GM18505 (cell line): Measurements from ENCODE around the gene RGS12.

Source experiments
- ATAC-seq: cut with Tn5 transposase; IDR thresholded peaks from one replicate; pipeline ENCODE4 v1.9.1; 2021; ENCODE audit not compliant: unreplicated experiment
- POLR2A ChIP-seq: IDR thresholded peaks from 4 replicates; pipeline ENCODE4 v1.6.1; 2011; ENCODE audit warnings: borderline replicate concordance; ENCODE audit not compliant: insufficient read depth, insufficient read length; ENCODE audit errors: extremely low read depth

RGS12 gene

DNA sequence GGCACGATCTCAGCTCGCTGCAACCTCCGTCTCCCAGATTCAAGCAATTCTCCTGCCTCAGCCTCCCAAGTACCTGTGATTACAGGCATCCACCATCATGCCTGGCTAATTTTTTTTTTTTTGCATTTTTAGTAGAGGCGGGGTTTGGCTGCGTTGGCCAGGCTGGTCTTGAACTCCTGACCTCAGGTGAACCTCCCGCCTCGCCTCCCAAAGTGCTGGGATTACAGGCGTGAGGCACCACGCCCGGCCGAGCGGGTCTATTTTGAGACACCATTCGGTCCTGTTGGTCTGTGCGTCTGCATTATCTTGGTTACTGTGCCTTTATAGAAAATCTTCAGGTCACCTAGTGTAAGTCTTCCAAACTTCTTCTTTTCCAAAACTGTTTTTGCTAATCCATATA is 21.7 kb upstream of the RGS12 start:
- TF ChIP-seq POLR2A, result no peak
- no peak for ATAC-seq

DNA sequence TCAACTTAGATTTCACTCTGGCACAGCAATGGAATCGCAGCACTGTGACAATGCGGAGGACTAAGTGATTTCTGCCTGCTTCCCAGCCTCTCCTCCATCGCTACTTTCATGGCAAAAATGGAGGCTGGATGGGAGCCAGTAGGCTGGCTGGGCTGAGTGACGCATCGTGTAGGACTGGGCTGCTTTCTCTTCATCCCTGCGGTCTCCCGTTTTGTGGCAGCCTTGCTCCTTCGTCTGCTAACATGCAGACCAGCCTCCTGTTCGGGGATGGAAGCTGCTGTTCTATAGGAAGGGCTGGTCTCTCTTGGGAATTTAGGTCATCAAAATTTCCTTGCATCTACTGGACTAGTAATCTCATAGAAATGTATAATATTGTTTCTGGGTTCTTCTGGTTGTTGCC is 15.8 kb upstream of the RGS12 start:
- ATAC-seq, result no peak
- TF ChIP-seq POLR2A, result no peak

DNA sequence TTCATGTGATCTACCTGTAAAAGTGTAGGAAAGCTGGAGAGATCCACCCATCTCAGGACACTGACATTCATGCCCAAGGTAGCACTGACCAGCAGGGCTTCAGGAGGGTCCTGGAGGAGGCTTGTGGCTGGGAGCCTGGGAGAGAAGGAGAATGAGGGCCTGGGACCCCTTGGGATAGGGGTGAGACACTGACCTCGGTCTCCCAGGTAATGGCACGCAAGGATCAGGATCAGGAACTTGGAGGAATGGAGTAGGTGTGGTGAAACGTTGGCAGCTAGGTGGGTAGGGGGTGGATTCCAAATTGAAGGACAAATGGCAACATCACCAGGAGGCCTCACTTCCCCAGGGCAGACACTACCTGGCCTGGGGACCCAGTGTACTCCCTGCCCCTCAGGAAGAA is 12.4 kb upstream of the RGS12 start:
- TF ChIP-seq POLR2A, result no peak
- ATAC-seq, result no peak

DNA sequence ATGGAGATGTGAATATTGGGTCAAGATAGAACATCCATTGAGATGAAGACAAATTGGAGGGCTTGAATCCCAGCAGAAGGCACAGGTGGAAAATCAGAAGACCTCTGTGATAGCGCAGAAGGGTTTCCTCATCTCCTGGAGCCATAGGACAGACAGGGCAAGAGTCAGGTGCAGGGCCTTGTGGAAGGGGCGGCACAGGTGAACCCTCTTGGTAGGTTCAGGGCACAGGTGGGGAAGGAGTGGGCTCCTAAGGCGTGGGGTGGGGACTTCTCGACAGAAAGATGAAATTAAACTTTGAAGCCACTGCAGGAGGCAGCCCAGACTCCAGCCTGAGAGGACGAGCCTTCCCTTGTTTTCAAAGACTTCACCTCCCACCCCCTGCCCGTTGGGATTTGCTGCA is 9.3 kb upstream of the RGS12 start:
- no peak for ATAC-seq
- no peak for TF ChIP-seq POLR2A

DNA sequence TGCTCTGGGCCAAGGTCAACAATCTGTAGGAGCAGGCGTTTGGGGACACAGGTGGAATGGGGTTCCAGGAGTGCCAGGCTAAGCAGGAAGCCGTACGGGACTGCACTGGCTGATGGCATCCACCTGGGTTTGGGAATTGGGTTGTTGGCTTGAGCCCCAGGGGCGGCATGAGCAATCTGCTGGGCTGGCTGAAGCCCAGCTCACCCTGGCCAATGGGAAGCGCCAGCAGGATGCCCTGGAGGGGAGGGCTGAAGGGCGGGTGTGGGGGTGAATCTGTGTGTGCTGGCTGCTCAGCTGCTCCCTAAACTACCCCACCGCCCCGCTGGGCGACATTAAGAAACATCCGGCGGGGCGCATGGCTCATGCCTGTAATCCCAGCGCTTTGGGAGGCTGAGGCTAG is 8.9 kb upstream of the RGS12 start:
- ATAC-seq, result no peak
- no peak for TF ChIP-seq POLR2A

DNA sequence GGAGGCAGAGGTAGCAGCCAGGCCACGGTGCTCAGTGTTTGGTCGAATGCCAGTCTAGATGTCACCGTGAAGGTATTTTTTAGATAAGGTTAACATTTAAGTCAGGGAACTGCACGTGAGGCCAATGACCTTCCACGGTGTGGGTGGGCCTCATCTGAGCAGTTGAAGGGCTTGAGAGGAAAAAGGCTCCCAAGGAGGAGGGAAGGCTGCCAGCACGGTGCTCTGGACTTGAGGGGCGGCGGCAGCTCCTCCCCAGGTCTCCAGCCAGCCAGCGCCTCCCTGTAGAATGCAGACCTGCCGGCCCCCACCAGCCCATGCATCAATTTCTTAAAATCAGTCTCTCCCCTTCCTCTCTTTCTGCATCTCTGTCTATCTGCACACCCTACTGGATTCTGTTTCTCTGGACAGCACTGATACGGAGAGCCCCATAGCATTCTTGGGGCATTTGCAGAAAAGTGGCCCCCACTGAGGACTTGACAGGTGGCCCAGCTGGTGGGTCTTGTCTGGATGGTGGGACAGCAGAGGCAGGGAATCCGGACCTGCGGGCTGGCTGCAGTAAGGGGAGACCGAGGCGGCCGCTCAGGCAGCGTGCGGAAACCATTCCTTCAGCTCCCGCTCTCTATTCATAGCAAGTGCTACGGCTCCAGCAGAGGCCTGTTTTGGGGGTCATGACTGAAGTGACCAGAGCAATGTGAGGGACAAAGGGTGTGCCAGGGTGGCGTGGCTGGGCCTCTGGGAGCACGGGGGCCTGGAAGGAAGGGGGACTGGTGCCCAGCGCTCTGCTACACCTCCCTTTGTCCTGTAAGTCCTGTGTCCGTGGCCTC is 7.9 kb upstream of the RGS12 start:
- no peak for ATAC-seq
- no peak for TF ChIP-seq POLR2A

DNA sequence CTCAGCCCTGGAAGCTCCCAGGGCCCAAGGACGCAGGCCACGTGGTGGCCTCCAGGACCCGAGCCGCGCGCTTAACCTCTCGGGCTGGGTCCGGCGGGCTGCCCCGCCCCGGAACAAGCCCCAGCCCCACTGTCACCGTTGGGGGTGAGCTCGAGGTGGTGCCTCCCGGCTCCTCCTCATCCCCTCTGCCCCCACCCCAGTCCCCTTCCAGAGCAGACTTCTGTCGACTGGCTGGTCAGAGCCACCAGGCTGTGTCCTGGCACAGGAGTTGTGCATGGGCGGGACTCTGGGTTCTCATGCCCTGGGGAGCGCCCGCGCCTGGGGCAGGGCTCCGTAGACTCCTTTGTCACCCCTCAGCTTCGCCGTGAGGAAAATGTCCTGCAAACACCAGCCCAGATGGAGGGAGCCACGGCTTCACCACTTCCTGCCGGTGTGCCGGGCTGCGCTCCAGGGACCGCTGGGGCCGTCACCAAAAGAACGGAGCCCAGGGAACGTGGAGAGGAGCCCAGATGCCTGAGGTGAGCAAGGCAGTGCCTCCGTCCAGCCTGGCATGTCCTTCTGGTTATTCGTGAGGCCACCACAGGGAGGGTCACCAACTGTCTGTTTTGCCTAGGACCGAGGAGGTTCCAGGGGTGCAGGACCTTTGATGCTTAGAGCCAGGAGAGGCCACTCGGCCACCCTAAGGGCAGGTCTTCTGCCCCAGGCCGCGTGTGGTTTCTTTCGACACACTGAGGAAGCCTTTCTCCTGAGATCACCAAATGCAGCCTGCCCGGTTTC is 7.1 kb upstream of the RGS12 start:
- ATAC-seq, result peak; percentile 81
- TF ChIP-seq POLR2A, result no peak

DNA sequence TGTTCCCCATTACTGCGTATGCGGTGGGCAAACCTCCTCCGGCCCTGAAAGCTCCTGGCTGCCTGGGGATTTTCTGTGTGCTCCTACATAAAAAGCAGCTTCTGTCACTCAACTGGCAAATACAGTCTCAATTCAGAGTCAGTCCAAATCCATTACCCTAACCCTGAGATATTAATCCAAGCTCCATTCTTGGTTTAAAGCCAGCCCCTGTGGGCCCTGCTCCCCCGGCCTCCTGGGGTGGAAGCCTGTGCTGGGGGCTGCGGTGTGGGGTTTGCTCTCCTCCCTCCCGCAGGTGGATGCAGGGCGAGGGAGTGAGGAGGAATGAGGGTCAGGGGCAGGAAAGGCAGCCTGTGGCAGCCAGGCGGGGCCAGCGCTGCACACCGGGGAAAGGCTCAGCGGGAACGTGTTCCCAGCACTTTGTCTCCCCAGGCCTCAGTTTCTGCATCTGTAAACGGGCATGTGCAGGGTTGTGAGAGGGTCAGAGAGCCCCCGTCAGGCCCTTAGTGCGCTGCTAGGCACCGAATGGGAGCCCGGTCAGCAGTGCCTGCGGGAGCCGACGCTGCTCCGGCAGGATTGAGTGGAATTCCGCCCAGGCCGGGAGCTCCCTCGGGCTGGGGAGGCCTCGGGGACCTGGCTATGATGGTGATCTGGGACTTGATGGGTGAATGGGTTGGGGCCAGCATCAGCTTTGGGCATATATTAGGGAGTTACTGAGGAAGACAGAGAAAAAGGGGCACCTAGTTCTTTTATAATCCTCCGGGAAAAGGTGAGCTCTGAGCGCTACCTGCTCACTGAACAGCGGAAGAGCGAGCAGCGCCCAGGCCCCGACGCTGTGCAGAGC is 6.3 kb upstream of the RGS12 start:
- TF ChIP-seq POLR2A, result no peak
- peak; percentile 22 for ATAC-seq

DNA sequence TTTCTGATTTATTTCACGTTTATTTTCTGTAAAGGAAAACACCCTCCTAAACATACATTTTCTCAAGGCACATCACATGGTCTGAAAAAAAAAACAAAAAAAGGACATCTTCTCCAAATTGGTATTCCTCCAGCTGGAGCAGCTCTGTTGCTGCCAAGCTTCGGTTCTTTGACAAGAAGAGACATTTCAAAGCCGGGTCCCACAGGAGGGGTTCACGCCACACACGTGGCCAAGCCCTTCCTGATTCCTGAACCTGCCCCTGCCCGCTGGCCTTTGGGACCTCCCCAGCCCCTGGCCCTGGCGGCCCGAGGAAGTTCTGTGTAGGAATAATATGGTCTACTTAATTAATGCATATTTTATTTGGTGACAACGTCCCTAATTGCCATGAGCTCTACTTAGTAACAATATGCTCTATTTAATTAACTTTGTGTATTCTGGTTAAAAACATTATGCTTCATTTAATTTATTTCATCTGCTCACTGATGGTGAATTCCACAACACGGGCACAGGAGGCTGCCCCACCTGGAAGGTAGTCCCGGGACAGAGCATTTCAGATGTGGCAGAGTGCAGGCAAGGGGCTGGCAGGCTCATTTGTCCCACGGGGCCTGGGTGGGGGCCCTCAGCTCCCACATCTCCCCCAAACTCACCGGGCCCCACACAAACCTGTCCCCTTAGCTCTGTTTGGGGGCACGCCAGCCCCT is 5.4 kb upstream of the RGS12 start:
- no peak for ATAC-seq
- no peak for TF ChIP-seq POLR2A

DNA sequence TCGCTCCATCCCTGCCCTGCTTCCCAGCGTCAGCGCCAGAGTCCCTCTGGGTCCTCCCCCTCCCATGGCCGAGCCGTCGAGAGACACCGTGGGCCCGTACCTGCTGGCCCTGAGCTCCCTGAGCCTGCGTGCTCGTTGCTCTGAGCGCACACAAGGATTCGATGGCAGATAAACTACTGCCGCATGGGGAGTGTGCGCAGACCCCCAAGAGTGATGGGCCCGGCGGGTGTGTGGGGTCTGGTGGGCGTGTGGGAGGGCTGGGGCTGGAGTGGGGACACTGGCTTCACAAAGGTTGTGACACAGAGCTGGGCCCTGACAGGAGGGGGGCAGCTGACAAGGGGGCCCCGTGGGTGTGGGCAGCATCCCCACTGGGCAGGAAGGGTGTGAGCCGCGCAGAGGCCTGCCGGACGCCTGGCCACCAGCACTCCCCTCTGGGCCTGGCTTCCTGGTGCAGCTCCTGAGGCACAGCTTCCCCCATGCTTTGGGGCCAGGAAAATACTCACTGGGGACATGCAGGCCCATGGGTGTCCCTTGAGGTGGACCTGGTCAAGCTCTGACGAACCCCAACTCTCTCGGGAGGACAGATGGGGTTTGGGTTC is 4.8 kb upstream of the RGS12 start:
- ATAC-seq, result no peak
- no peak for TF ChIP-seq POLR2A

DNA sequence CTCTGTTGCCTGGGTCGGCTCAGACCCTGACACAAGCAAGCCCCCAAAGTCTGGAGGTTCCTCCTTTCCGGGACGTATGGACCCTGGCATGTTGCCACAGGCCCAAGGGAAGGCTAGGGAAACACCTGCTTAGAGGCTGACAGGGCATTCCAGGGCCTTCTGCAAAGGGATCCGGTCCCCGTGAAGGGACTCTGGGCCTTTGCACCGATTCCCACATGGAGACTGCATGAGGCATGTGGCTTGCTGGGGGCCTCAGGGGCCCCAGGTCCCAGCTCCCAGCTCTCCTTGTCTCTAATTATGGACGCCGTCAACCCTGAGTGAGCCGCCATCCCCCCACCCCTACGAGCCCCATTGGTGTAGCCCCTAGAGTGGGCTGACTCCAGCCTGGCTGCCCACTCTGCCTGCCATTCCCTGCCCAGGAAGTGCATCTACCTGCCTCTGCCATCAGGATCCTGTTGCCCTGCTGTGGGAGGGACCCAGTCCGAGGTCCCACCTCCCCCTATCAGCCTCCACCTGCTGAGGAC is 4.2 kb upstream of the RGS12 start:
- no peak for TF ChIP-seq POLR2A
- ATAC-seq, result no peak

DNA sequence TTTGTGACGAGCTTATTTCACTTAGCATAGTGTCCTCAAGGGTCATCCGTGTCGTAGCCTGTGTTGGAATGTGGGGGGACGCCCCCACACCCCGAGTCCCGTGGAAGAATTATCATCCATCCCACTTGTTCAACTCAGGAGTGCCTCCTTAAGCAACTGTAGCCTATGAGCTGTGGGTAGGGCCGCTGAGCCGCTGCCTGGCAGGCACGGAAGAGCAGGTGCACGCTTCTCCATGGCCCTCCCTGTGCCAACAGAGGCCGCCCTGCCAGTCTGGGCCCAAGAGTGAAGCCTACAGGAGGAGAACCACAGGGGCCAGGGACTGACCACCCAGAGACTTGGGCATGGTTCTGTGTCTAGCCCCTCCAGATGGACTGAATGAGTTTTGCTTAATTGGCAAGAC is 2.3 kb upstream of the RGS12 start:
- TF ChIP-seq POLR2A, result no peak
- no peak for ATAC-seq

DNA sequence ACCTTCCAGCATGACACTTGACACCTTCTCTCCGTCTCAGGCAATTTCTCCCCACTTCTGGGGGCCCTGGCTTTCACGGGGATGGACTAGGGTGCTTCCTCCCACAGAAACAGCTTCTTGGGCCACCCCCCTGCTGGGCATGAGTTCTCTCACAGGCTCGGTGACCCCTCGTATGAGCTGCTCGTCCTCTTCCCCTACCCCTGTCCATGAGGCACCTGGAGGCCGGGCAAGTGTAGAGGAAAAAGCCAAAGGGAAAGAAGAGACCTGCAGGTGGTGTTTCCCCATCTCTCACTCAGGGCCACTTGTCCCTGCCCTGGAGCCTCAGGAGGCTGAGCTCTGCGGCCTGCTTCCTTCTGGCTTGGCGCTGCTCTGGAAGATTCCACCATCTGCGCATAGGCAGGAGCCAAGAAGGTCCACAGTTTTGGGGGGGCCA is 1.9 kb upstream of the RGS12 start:
- no peak for TF ChIP-seq POLR2A

DNA sequence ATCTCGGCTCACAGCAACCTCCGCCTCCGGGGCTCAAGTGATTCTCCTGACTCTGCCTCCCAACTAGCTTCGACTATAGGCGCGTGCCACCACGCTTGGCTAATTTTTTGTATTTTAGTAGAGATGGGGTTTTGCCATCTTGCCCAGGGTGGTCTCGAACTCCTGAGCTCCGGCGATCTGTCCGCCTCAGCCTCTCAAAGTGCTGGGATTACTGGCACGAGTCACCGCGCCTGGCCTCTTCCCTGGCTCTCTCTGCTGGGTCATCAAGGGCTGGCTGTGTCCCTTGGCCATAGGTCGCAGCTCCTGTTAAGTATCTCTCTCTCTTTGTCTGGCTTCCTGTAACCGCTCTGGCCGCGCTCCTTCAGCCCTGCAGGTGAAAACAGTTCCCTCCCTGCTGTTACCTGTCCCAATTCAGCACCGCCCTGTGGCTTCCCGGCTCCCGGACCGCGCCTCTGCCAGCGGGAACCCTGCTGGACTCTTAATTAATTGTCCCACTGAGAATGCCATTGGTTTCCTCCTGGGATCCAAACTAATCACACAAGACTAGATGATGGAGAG is 1.3 kb upstream of the RGS12 start:
- TF ChIP-seq POLR2A, result no peak

More for the DNA sequence above, 1.9 kb upstream of the RGS12 start:
- no peak for ATAC-seq

More for the DNA sequence above, 1.3 kb upstream of the RGS12 start:
- ATAC-seq, result no peak
